Gastroesophageal sphincter (tissue), 4 donors: ENCODE data around the gene DNAJB1. TPM values are rescaled to one million over a fixed set of nuclear protein-coding genes. Genes with fewer than 3 reads are reported as not detected.
A peak's percentile ranks its signal among the peaks of the same experiment; 100 is the strongest.

ENCODE experiments used
- ATAC-seq: fragments of 150-250 bp; one replicate; pipeline ENCODE4 v1.9.1; 2016; ENCODE audit warnings: mild to moderate bottlenecking, moderate library complexity
- H3K27ac ChIP-seq, 4 donors: fragments of 200-600 bp; sonication (generic) in 3 of 4; 1 replicate in 3 of 4; 2 replicates in 1 of 4; pipeline ENCODE4 v1.5.1; 2016 to 2019
- H3K27me3 ChIP-seq: fragments of 200-600 bp; sonication (generic); one replicate; pipeline ENCODE4 v1.5.1; 2019
- H3K36me3 ChIP-seq, 2 donors: fragments of 200-600 bp; sonication (generic); one replicate each; pipeline ENCODE4 v1.5.1; 2019; ENCODE audit warnings: control low read depth in 1 of 2
- H3K4me1 ChIP-seq, 3 donors: fragments of 200-600 bp; sonication (generic); 1 replicate in 2 of 3; 2 replicates in 1 of 3; pipeline ENCODE4 v1.5.1; 2016 to 2019; ENCODE audit warnings: control low read depth in 2 of 3
- H3K4me3 ChIP-seq, 2 donors: fragments of 200-600 bp; sonication (generic); one replicate each; pipeline ENCODE4 v1.5.1; 2019; ENCODE audit warnings: mild to moderate bottlenecking in 1 of 2, moderate library complexity in 1 of 2
- H3K9me3 ChIP-seq, 3 donors: fragments of 200-600 bp; sonication (generic); one replicate each; pipeline ENCODE4 v1.5.1; 2017 to 2019; ENCODE audit warnings: control low read depth in 2 of 3
- EP300 ChIP-seq: sonication (generic); formaldehyde crosslinking; IDR thresholded peaks from one replicate; pipeline ENCODE4 v1.6.1; 2017; ENCODE audit warnings: antibody characterized with exemption, mild to moderate bottlenecking
- POLR2A ChIP-seq, 2 donors: fragments of 450-650 bp; IDR thresholded peaks; one replicate each; pipeline ENCODE4 v1.6.1; 2017; ENCODE audit warnings: antibody characterized with exemption in 2 of 2, mild to moderate bottlenecking in 2 of 2, moderate library complexity in 1 of 2
- POLR2AphosphoS5 ChIP-seq: sonication (generic); formaldehyde crosslinking; IDR thresholded peaks from one replicate; pipeline ENCODE4 v1.6.1; 2017; ENCODE audit warnings: antibody characterized with exemption
- WGBS, 2 donors: methylation state at CpG; one replicate each; pipeline ENCODE4 v1.1.5; 2018; ENCODE audit warnings: low coverage in 1 of 2; 5-methylcytosine and 5-hydroxymethylcytosine counted together
- total RNA-seq, 4 donors: library from RNA; depleted of rRNA; stranded (reverse); fragments of >200 nt; gene quantifications; one replicate each; pipeline ENCODE4 v1.1.0, GENCODE V29; 2016
- TF ChIP-seq, protein P1 (sequence below), 4 experiments: fragments of 200-600 bp in 2 of 4; fragments of 450-650 bp in 2 of 4; sonication (generic) in 1 of 4; IDR thresholded peaks; one replicate each; pipeline ENCODE4 v1.5.1; 2017 to 2019; ENCODE audit warnings: antibody characterized with exemption in 4 of 4, mild to moderate bottlenecking in 2 of 4, moderate library complexity in 2 of 4

The DNAJB1 gene
- total RNA-seq, 4 donors from 2014 or later: 59.3 to 72.8 (median 68.2) TPM

DNA sequence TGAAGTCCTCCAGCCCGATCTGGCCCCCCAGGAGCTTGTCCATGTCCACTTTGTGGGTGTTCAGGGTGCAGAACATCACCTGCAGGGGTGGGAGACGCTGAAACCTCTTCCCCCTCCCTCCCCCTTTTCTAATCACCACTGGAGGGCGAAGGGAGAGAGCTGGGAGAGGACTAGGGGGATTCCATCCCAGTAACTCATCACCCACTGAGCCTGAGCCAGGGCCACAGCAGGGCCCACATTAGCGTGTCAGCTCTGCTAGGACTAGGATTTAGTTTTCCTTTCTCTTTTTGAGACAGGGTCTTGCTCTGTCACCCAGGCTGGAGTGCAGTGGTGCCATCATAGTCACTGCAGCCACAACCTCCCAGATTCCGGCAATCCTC lies 37.5 kb downstream of the DNAJB1 start:
- Histone ChIP-seq H3K36me3 (peaks cover 0 to 75% of the 10 kb centered on the region in 2 donors), H3K27ac (no peak overlapping the region), H3K27me3 (no peaks in the 10 kb centered on the region), H3K9me3 (no peaks in the 10 kb centered on the region), H3K4me1 (peaks cover 0 to 38% (median 11%) of the 10 kb centered on the region in 3 donors), H3K4me3 (no peak overlapping the region)
- ATAC-seq: no peak
- TF ChIP-seq, protein P1, sequence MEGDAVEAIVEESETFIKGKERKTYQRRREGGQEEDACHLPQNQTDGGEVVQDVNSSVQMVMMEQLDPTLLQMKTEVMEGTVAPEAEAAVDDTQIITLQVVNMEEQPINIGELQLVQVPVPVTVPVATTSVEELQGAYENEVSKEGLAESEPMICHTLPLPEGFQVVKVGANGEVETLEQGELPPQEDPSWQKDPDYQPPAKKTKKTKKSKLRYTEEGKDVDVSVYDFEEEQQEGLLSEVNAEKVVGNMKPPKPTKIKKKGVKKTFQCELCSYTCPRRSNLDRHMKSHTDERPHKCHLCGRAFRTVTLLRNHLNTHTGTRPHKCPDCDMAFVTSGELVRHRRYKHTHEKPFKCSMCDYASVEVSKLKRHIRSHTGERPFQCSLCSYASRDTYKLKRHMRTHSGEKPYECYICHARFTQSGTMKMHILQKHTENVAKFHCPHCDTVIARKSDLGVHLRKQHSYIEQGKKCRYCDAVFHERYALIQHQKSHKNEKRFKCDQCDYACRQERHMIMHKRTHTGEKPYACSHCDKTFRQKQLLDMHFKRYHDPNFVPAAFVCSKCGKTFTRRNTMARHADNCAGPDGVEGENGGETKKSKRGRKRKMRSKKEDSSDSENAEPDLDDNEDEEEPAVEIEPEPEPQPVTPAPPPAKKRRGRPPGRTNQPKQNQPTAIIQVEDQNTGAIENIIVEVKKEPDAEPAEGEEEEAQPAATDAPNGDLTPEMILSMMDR (IDR thresholded peaks at IDR 0.05): no peak
- no peak for TF ChIP-seq POLR2AphosphoS5
- no peak for TF ChIP-seq POLR2A (IDR thresholded peaks at IDR 0.05)
- TF ChIP-seq EP300: no peak
- WGBS, 2 donors: 50 to 61% methylated on average over 1 to 2 of the region's 5 CpGs

DNA sequence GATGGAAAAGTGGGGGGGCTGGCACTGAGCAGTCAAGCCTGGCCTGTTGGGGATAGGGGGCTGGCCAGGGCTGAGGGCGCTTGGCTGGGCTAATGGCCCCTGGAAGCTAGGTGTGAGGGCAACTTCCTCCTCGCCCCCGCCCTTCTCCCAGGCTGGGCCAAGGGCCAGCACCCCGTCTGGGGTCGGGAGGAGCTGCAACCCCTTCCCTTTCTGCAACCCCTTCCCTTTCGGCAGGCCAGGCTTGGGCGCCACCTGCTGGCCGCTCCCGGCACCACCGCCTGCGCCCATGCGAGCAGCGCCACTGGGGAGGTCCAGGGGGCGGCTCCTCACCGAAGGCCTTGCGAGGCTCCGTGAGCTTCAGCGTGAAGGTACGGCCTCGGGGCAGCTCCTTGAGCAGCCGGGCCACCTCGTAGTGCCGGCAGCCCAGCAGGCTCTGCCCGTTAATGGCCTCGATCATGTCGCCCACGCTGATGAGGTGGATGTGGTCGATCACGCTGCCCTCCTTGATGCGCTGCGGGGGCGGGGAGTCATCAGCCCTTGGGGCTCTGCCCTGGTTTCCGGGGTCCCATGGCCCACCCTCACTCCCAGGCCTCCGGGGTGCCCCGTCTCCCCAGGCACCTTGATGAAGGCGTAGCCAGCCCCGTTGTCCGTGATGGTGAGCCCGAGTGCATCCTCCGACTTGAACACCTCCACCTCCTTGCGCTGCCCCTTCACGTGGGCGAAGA lies 38.1 kb downstream of the DNAJB1 start:
- no CpG with 5 or more reads among the region's 43 CpGs for WGBS, 2 donors
- Histone ChIP-seq H3K27me3 (peaks cover 5% of the 10 kb centered on the region), H3K9me3 (no peaks in the 10 kb centered on the region), H3K4me1 (peaks cover 0 to 43% (median 16%) of the 10 kb centered on the region in 3 donors), H3K27ac (peak overlapping the region in 2 of 4 donors; percentile 7 to 33), H3K4me3 (no peak overlapping the region), H3K36me3 (peaks cover 0 to 70% of the 10 kb centered on the region in 2 donors)
- no peak for ATAC-seq
- TF ChIP-seq, protein P1 (IDR thresholded peaks at IDR 0.05): peak in 3 of 4 experiments; percentile 73 to 93 (median 74)
- TF ChIP-seq POLR2AphosphoS5 (no peak), POLR2A (IDR thresholded peaks at IDR 0.05) (no peak), EP300 (no peak)

DNA sequence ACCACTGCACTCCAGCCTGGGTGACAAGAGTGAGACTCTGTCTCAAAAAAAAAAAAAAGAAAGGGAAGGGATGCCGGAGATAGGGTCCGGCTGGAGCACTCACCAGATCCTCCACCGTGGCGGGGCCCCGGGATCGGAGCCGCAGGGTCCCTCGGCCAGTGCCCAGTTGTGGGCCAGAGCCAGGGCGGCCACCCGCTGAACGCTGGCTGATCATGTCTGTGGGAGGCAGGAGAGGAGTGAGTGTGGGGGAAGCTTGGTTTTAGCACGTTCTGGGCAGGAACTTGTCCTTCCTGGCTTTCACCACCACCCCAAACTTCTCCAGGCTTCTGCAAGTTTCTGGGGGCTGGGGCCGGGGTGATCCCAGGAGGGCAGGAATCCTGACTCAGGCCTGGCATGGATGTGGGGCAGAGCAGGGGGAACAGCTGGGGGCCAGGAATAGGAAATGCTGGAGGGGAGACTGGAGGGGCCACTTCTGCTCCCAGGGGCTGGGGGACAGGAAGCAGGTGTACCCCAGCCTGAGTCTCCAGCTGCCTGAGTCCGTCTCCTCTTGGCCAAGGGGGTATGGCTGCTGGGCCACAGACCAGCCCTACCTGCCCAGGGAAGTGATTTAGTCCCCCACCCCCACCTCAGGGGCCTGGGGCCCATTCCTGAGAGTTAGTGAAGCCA lies 38.8 kb downstream of the DNAJB1 start:
- Histone ChIP-seq H3K27me3 (peaks cover 12% of the 10 kb centered on the region), H3K4me1 (peaks cover 0 to 50% (median 19%) of the 10 kb centered on the region in 3 donors), H3K36me3 (peaks cover 0 to 63% of the 10 kb centered on the region in 2 donors), H3K4me3 (no peak overlapping the region), H3K9me3 (no peaks in the 10 kb centered on the region), H3K27ac (peak overlapping the region in 2 of 4 donors; percentile 7 to 33)
- 60% methylated on average over 2 of the region's 14 CpGs; no CpG with 5 or more reads in 1 of the 2 donors for WGBS, 2 donors
- ATAC-seq: no peak
- TF ChIP-seq POLR2AphosphoS5 (no peak), EP300 (no peak), POLR2A (IDR thresholded peaks at IDR 0.05) (no peak)
- TF ChIP-seq, protein P1 (IDR thresholded peaks at IDR 0.05): no peak

DNA sequence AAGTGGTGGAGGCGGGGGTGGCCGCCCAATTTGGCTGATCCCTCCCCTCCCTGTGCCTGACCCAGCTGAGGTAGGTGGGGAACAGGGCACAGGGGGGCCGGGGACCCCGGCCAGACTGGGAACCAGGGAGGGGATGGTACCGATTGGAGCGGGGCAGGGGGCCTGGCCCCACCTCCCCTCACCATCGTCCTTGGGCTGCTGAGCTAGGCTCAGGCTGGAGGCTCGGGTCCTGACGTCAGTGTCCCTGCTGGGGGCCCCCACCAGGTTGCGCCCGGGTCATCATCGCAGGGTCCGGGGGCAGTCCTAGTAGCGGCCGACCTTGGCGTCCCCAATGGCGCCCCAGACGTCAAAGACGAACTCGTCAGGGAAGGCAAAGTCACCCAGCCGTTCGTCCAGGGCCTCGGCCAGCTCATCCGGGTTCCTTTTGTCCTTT lies 40.1 kb downstream of the DNAJB1 start:
- peaks cover 0 to 63% (median 19%) of the 10 kb centered on the region in 3 donors for H3K4me1 ChIP-seq
- H3K27ac ChIP-seq: peak overlapping the region in 3 of 4 donors; percentile 37 to 65 (median 55)
- no peak overlapping the region for H3K4me3 ChIP-seq
- H3K36me3 ChIP-seq: peaks cover 0 to 57% of the 10 kb centered on the region in 2 donors
- H3K9me3 ChIP-seq: no peaks in the 10 kb centered on the region
- no CpG with 5 or more reads among the region's 24 CpGs for WGBS, 2 donors
- TF ChIP-seq POLR2AphosphoS5: no peak
- no peak for TF ChIP-seq POLR2A (IDR thresholded peaks at IDR 0.05)
- no peak for TF ChIP-seq EP300
- TF ChIP-seq, protein P1 (IDR thresholded peaks at IDR 0.05): no peak
- ATAC-seq: no peak
- peaks cover 25% of the 10 kb centered on the region for H3K27me3 ChIP-seq
